NCI-H1092 treated with DMSO at 0.1 percent for 48 hours (cell line): Measurements from ENCODE around the gene BANP.
"Not testable (repeated sequence)": the region's sequence is repeated elsewhere in the genome, so short reads cannot be mapped to it uniquely, and the experiment has no call there.

Source experiments
- DNase-seq: peaks from one replicate; lab custom pipeline; 2025; lab: John Stamatoyannopoulos, UW

The BANP gene

GRCh38 chr16:87993901-87994300 is 42.7 kb downstream of the BANP start:
- DNase-seq, result no peak

GRCh38 chr16:87995644-87996043 is 44.4 kb downstream of the BANP start:
- DNase-seq, result no peak

GRCh38 chr16:87996962-87997880 is 46.0 kb downstream of the BANP start:
- DNase-seq, result no peak

GRCh38 chr16:87998184-87998793 is 47.1 kb downstream of the BANP start:
- DNase-seq, result not testable (repeated sequence)

GRCh38 chr16:87998992-87999391 is 47.8 kb downstream of the BANP start:
- DNase-seq, result not testable (repeated sequence)

GRCh38 chr16:88002211-88002610 is 51.0 kb downstream of the BANP start:
- no peak for DNase-seq

- no peak for DNase-seq
These were observed 51.5 kb downstream of the BANP start for GRCh38 chr16:88002749-88003148.

GRCh38 chr16:88003316-88003715 is 52.1 kb downstream of the BANP start:
- DNase-seq, result no peak

GRCh38 chr16:88003736-88004135 is 52.5 kb downstream of the BANP start:
- DNase-seq, result no peak

- no peak for DNase-seq
These were observed 53.2 kb downstream of the BANP start for GRCh38 chr16:88004391-88004790.

GRCh38 chr16:88005181-88005581 is 53.9 kb downstream of the BANP start:
- DNase-seq, result no peak

GRCh38 chr16:88005968-88006367 is 54.7 kb downstream of the BANP start:
- DNase-seq, result no peak

GRCh38 chr16:88007321-88007731 is 56.1 kb downstream of the BANP start:
- no peak for DNase-seq

GRCh38 chr16:88008840-88009239 is 57.6 kb downstream of the BANP start:
- no peak for DNase-seq

- no peak for DNase-seq
These were observed 58.5 kb downstream of the BANP start for GRCh38 chr16:88009563-88010342.

GRCh38 chr16:88010343-88010967 is 59.2 kb downstream of the BANP start:
- no peak for DNase-seq

GRCh38 chr16:88010968-88011483 is 59.8 kb downstream of the BANP start:
- DNase-seq, result no peak

GRCh38 chr16:88012360-88012759 is 61.1 kb downstream of the BANP start:
- no peak for DNase-seq

- DNase-seq, result no peak
These were observed 61.9 kb downstream of the BANP start for GRCh38 chr16:88013091-88013609.

GRCh38 chr16:88013766-88014251 is 62.6 kb downstream of the BANP start:
- no peak for DNase-seq

GRCh38 chr16:88014252-88014781 is 63.1 kb downstream of the BANP start:
- no peak for DNase-seq
